Activated T-helper 17 cell treated with anti-CD3 and anti-CD28 coated beads, Interleukin-2, amount 50 U/mL, for 72 hours (primary cell): ENCODE measurements around the gene UPF3A. TPM values are rescaled to one million over a fixed set of nuclear protein-coding genes. Genes with fewer than 3 reads are reported as not detected.
A peak's percentile ranks its signal among the peaks of the same experiment; 100 is the strongest.
"Not testable (repeated sequence)": the region's sequence is repeated elsewhere in the genome, so short reads cannot be mapped to it uniquely, and the experiment has no call there.

ENCODE experiments used
- ATAC-seq: fragments of 150-1000 bp; cut with Tn5 transposase; replicated peaks from 2 replicates; pipeline ENCODE4 v1.10.0; 2021; ENCODE audit warnings: mild to moderate bottlenecking, moderate library complexity
- H3K27ac Mint-ChIP-seq: one replicate; pipeline ENCODE4 v1.8.0; 2022; ENCODE audit warnings: mixed read lengths
- H3K27me3 Mint-ChIP-seq: one replicate; pipeline ENCODE4 v1.8.0; 2022; ENCODE audit warnings: mixed read lengths
- H3K36me3 Mint-ChIP-seq: one replicate; pipeline ENCODE4 v1.8.0; 2022; ENCODE audit warnings: low read depth, mild to moderate bottlenecking, mixed read lengths
- H3K4me1 Mint-ChIP-seq: one replicate; pipeline ENCODE4 v1.8.0; 2022; ENCODE audit warnings: mixed read lengths
- H3K4me3 Mint-ChIP-seq: one replicate; pipeline ENCODE4 v1.8.0; 2022; ENCODE audit warnings: mild to moderate bottlenecking, mixed read lengths
- H3K9me3 Mint-ChIP-seq: one replicate; pipeline ENCODE4 v1.8.0; 2022; ENCODE audit warnings: mixed read lengths
- total RNA-seq, 2 donors: library from RNA; stranded (reverse); gene quantifications; one replicate each; pipeline ENCODE4 v1.2.3, GENCODE V29; 2022

The UPF3A gene
- total RNA-seq, 2 donors from 2014 or later: 45.7 to 60.4 TPM

DNA sequence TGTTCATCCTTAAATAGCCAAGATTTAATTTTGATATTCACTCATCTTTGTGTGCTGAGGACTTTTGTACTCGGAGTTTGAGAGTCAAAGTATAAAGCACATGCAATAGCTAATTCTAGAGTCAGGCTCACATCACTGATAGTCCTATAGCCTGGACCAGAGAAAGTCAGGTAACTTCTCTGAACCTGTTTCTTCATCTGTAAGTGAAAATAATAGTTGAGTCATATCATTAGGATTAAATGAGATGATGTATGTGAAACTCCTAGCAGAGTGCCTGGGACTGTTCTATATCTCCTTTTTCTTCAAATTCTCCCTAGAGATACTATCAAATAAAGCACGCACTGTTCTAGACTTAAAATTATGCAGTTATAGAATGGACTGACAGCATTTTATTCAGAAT lies 41.9 kb downstream of the UPF3A start:
- H3K27me3 Mint-ChIP-seq: no peaks in the 10 kb centered on the region
- peak overlapping the region; percentile 56 for H3K4me3 Mint-ChIP-seq
- ATAC-seq: peak; percentile 56
- peaks cover 52% of the 10 kb centered on the region for H3K4me1 Mint-ChIP-seq
- peak overlapping the region; percentile 82 for H3K27ac Mint-ChIP-seq
- H3K9me3 Mint-ChIP-seq: no peaks in the 10 kb centered on the region
- peaks cover 97% of the 10 kb centered on the region for H3K36me3 Mint-ChIP-seq

DNA sequence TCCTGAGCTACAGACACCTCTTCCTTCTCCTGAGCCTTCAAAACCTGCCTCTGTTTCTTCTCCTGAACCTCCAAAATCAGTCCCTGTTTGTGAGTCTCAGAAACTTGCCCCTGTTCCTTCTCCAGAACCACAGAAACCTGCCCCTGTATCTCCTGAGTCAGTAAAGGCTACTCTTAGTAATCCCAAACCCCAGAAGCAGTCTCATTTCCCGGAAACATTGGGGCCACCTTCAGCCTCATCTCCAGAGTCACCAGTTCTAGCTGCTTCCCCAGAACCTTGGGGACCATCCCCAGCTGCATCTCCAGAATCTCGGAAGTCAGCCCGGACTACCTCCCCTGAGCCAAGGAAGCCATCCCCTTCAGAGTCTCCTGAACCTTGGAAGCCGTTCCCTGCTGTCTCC lies 42.9 kb downstream of the UPF3A start:
- no peaks in the 10 kb centered on the region for H3K27me3 Mint-ChIP-seq
- peak; percentile 91 for ATAC-seq
- peaks cover 96% of the 10 kb centered on the region for H3K36me3 Mint-ChIP-seq
- peaks cover 45% of the 10 kb centered on the region for H3K4me1 Mint-ChIP-seq
- peak overlapping the region; percentile 82 for H3K27ac Mint-ChIP-seq
- peak overlapping the region; percentile 56 for H3K4me3 Mint-ChIP-seq
- H3K9me3 Mint-ChIP-seq: no peaks in the 10 kb centered on the region

DNA sequence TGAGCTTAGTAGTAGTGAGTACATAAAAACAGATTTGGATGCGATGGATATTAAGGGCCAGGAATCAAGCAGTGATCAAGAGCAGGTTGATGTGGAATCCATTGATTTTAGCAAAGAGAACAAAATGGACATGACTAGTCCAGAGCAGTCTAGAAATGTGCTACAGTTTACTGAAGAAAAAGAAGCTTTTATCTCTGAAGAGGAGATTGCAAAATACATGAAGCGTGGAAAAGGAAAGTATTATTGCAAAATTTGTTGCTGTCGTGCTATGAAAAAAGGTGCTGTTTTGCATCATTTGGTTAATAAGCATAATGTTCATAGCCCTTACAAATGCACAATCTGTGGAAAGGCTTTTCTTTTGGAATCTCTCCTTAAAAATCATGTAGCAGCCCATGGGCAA lies 44.3 kb downstream of the UPF3A start:
- peaks cover 33% of the 10 kb centered on the region for H3K4me1 Mint-ChIP-seq
- ATAC-seq: no peak
- H3K27ac Mint-ChIP-seq: peak overlapping the region; percentile 82
- no peaks in the 10 kb centered on the region for H3K9me3 Mint-ChIP-seq
- peak overlapping the region; percentile 56 for H3K4me3 Mint-ChIP-seq
- H3K27me3 Mint-ChIP-seq: no peaks in the 10 kb centered on the region
- peaks cover 84% of the 10 kb centered on the region for H3K36me3 Mint-ChIP-seq

DNA sequence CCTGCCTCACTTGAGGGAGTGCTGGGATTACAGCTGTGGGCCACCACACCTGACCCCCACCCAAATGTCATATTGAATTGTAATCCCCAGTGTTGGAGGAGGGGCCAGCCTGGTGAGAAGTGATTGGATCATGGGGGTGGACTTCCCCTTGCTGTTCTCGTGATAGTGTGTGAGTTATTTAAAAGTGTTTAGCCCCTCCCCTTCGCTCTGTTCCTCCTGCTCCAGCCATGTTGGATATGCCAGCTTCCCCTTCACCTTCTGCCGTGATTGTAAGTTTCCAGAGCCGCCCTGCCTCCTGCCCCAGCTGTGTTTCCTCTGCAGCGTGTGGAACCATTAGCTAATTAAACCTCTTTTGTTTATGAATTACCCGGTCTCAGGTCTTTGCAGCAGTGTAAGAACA lies 46.6 kb downstream of the UPF3A start:
- no peak for ATAC-seq
- H3K4me1 Mint-ChIP-seq: peaks cover 27% of the 10 kb centered on the region
- H3K9me3 Mint-ChIP-seq: no peaks in the 10 kb centered on the region
- H3K27ac Mint-ChIP-seq: no peak overlapping the region
- no peak overlapping the region for H3K4me3 Mint-ChIP-seq
- H3K27me3 Mint-ChIP-seq: no peaks in the 10 kb centered on the region
- H3K36me3 Mint-ChIP-seq: peaks cover 61% of the 10 kb centered on the region

- ATAC-seq: no peak
- H3K4me3 Mint-ChIP-seq: no peak overlapping the region
- no peaks in the 10 kb centered on the region for H3K9me3 Mint-ChIP-seq
- no peaks in the 10 kb centered on the region for H3K27me3 Mint-ChIP-seq
- peaks cover 56% of the 10 kb centered on the region for H3K36me3 Mint-ChIP-seq
- no peak overlapping the region for H3K27ac Mint-ChIP-seq
- H3K4me1 Mint-ChIP-seq: peaks cover 27% of the 10 kb centered on the region
Observed at GRCh38 chr13:114328595-114328994, 47.2 kb downstream of the UPF3A start.

GRCh38 chr13:114330086-114330485 lies 48.7 kb downstream of the UPF3A start:
- ATAC-seq: no peak
- Mint-ChIP-seq H3K9me3 (no peaks in the 10 kb centered on the region), H3K4me3 (no peak overlapping the region), H3K36me3 (peaks cover 41% of the 10 kb centered on the region), H3K4me1 (peaks cover 16% of the 10 kb centered on the region), H3K27me3 (no peaks in the 10 kb centered on the region), H3K27ac (no peak overlapping the region)

GRCh38 chr13:114333881-114334280 lies 52.5 kb downstream of the UPF3A start:
- not testable (repeated sequence) for H3K4me1 Mint-ChIP-seq, H3K27me3 Mint-ChIP-seq, H3K36me3 Mint-ChIP-seq, H3K9me3 Mint-ChIP-seq, ATAC-seq
- H3K27ac Mint-ChIP-seq: peak overlapping the region; percentile 23
- peak overlapping the region; percentile 55 for H3K4me3 Mint-ChIP-seq

DNA sequence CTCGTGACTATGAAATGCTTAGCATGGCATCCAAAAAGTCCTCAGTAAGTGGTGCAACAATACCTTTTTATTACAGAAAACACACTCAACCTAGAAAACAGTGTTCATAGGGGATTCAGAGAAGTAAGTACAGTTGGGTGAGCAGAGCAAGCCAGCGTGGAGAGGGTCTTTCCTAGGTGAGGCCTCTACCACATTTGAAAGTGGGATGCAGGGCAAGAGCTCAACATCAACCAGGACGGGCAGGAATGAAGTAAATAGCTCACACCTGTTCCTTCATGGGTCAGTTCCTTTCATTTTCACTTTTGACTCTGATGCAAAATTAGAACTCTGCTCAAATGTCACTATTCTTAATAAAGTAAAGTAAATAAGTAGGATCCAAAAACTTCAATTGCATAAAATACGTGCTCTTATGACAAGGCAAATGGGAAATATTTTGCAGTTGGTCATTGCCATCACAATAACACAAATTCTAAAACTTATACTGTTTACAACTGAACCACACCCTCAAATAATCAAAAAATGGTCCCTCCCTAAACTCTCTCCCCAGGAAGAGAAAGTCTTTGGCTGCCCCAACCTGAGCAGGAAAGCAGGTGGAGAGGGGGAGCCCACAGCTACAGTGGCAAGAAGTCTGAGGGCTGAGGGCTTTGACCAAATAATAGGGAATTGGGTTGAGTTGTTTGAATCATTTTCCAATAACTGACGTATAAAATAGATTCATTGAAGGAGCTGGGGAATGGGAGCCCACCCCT lies 53.1 kb downstream of the UPF3A start:
- H3K4me3 Mint-ChIP-seq: peak overlapping the region; percentile 55
- H3K36me3 Mint-ChIP-seq: peaks cover 1% of the 10 kb centered on the region
- peak overlapping the region; percentile 23 for H3K27ac Mint-ChIP-seq
- no peaks in the 10 kb centered on the region for H3K27me3 Mint-ChIP-seq
- H3K9me3 Mint-ChIP-seq: no peaks in the 10 kb centered on the region
- ATAC-seq: no peak
- H3K4me1 Mint-ChIP-seq: no peaks in the 10 kb centered on the region

DNA sequence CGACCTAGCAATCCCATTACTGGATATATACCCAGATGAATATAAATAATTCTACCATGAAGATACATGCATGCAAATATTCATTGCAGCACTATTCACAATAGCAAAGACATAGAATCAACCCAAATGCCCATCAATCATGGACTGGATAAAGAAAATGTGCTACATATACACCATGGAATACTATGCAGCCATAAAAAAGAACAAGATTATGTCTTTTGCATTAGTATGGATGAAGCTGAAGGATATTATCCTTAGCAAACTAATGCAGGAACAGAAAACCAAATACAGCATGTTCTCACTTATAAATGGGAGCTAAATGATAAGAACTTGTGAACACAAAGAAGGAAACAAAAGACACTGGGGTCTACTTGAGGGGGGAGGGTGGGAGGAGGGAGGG lies 55.1 kb downstream of the UPF3A start:
- not testable (repeated sequence) for H3K9me3 Mint-ChIP-seq, H3K27me3 Mint-ChIP-seq, ATAC-seq, H3K27ac Mint-ChIP-seq, H3K36me3 Mint-ChIP-seq, H3K4me1 Mint-ChIP-seq, H3K4me3 Mint-ChIP-seq

DNA sequence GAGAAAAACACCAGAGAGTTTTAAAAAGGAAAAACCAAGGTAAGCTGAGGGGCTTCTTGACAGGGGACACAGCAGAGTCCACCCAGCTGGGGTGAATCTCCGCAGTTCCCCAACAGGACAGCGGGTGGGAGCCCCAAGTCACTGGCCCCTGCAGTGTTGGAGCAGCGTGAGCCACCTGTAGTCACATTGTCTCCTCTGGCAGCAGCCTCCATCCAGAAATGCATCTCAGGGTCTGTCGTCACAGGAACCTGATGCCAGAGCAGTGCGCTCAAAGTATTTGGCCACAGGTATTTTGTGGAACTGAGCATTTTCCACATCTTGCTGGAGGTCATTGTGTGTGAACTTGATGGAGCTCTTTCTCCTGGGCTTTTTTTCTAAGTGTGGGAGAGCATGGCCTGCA lies 57.6 kb downstream of the UPF3A start:
- ATAC-seq: no peak

DNA sequence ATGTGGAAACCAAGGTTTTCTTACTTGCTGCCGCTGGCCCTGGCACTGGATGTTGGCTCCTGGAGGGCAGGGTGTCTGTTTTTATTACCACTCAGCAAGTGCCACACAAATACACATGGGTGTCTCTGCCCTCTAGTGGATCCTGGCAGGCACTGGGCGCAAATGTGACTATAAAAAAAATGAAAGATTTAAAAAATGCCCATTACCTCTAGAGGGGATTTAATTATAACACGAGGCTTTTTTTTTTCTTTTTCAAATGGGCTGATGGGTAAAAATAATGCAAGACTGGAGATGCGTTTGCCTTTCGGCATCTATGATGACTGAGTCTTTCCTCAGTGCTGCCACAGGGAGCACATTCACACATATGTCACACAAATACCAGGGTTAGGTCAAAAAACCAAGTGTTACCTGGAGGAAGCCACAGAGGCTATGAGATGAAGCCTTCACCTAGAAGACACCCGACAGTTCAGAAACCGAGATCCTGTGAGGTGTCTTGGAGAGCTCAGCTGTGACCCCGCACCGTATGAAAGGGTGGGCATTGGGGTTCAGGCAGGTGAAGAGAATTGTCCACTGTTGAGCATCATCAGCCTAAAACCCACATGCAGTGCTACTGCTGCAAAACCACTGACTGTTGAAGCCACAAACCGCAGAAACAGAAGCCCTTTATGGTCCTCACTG lies 58.6 kb downstream of the UPF3A start:
- no peaks in the 10 kb centered on the region for H3K36me3 Mint-ChIP-seq
- ATAC-seq: peak; percentile 91
- H3K4me3 Mint-ChIP-seq: peak overlapping the region; percentile 12
- H3K4me1 Mint-ChIP-seq: no peaks in the 10 kb centered on the region
- H3K9me3 Mint-ChIP-seq: no peaks in the 10 kb centered on the region
- peak overlapping the region; percentile 10 for H3K27ac Mint-ChIP-seq
- H3K27me3 Mint-ChIP-seq: no peaks in the 10 kb centered on the region

More for the DNA sequence above, 57.6 kb downstream of the UPF3A start:
- H3K27ac Mint-ChIP-seq: no peak overlapping the region
- H3K4me1 Mint-ChIP-seq: no peaks in the 10 kb centered on the region
- no peaks in the 10 kb centered on the region for H3K36me3 Mint-ChIP-seq
- H3K4me3 Mint-ChIP-seq: no peak overlapping the region
- no peaks in the 10 kb centered on the region for H3K27me3 Mint-ChIP-seq
- H3K9me3 Mint-ChIP-seq: no peaks in the 10 kb centered on the region

DNA sequence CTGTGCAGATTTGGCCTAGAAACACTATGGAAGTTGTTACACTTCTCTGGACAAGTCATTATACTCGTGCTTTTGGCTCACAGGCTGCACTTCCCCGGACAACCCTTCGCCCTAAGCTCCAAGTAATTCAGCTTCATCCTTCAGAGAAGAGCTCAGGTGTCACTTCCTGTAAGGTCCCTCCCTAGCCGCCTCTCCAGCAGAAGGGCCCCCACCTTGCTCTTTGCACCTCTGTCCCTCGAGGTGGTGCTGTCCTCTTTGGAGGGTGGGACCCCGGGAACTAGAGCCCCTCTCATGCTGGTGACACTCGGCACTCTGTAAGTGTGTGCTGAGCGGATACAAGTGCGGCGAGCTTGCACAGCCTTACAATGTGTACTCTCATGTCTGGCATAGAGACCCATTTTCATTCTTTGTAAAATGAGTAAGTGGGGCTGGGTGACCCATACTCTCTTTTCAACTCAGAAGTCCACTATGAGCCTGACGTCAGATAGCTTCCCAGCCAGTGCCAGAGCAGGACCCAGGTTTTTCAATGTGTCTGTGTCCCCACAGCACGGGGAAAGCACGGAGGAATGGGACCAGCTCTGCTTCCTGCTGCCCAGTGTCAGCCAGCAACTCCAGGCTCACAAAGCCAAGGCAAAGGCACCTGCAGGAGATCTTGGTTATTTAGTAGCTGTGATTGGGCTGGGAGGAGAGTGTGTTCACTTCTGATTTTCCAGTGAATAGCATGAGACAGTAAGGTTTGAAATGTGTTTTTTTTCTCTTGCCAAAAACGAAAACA lies 59.8 kb downstream of the UPF3A start:
- Mint-ChIP-seq H3K27me3 (no peaks in the 10 kb centered on the region), H3K4me3 (no peak overlapping the region), H3K9me3 (no peaks in the 10 kb centered on the region), H3K4me1 (no peaks in the 10 kb centered on the region), H3K27ac (no peak overlapping the region), H3K36me3 (no peaks in the 10 kb centered on the region)
- no peak for ATAC-seq

DNA sequence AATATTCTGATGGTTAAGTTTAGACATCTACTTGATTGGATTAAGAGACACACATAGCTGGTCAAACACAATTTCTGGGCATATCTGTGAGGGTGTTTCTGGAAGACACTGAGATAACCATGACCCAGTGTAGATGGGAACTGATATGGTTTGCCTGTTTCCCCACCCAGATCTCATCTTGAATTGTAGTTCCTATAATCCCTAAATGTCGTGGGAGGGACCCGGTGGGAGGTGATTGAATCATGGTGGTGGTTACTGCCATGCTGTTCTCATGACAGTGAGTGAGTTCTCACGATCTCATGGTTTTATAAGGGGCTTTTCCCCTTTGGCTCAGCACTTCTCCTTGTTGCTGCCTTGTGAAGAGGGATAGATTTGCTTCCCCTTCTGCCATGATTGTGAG lies 65.9 kb downstream of the UPF3A start:
- H3K27me3 Mint-ChIP-seq: peaks cover 22% of the 10 kb centered on the region
- H3K4me1 Mint-ChIP-seq: not testable (repeated sequence)

DNA sequence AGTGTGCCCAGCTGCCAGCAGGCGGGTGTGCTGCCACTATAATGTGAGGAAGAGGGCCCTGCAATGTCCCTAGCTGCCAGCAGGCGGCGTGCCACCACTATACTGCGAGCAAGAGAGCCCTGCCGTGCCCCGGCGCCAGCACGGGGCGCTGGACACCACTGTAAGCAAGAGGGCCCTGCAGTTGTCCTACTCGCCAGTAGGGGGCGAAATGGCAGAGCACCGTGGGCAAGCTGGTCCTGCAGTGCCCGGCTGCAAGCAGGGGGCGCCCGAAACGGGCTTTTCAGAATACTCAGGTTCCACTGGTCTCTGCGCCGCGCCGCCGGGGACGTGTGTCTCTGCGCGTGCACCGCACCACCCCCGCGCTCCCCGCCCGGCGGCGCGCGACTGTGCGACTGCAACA lies 71.4 kb downstream of the UPF3A start:
- H3K36me3 Mint-ChIP-seq, H3K4me1 Mint-ChIP-seq, H3K4me3 Mint-ChIP-seq, ATAC-seq, H3K9me3 Mint-ChIP-seq, H3K27ac Mint-ChIP-seq: not testable (repeated sequence)
- peaks cover 22% of the 10 kb centered on the region for H3K27me3 Mint-ChIP-seq

More for the DNA sequence above, 65.9 kb downstream of the UPF3A start:
- H3K27ac Mint-ChIP-seq, H3K4me3 Mint-ChIP-seq, H3K9me3 Mint-ChIP-seq, ATAC-seq, H3K36me3 Mint-ChIP-seq: not testable (repeated sequence)

DNA sequence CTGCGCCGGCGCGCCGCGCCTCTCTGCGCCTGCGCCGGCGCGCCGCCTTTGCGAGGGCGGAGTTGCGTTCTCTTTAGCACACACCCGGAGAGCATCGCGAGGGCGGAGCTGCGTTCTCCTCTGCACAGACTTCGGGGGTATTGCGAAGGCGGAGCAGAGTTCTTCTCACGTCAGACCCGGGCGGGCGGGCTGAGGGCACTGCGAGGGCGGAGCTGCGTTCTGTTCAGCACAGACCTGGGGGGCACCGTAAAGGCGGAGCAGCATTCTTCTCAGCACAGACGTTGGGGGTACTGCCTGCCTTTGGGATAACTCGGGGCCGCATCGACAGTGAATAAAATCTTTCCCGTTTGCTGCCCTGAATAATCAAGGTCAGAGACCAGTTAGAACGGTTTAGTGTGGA lies 72.0 kb downstream of the UPF3A start:
- H3K27me3 Mint-ChIP-seq: peaks cover 16% of the 10 kb centered on the region
- H3K27ac Mint-ChIP-seq, H3K9me3 Mint-ChIP-seq, H3K4me1 Mint-ChIP-seq, H3K36me3 Mint-ChIP-seq, ATAC-seq, H3K4me3 Mint-ChIP-seq: not testable (repeated sequence)
